Endothelial cell of umbilical vein (primary cell): ENCODE measurements around the gene LPP. TPM values are rescaled to one million over a fixed set of nuclear protein-coding genes. Genes with fewer than 3 reads are reported as not detected.

Source experiments
- BruUV-seq: library from RNA; stranded (reverse); fragments of 400-500 nt; replicated peaks from 2 replicates; lab custom pipeline; 2021; lab: Mats Ljungman, UMichigan
- CTCF ChIA-PET: fragments of 300-600, 350-600 bp; sonication (Branson Sonifier 250); formaldehyde crosslinking; loops from one replicate; lab custom pipeline; 2021; ENCODE audit warnings: antibody characterized with exemption, inconsistent platforms; lab: Charles Lee
- POLR2A ChIA-PET: fragments of 300-600, 350-600 bp; sonication (Branson Sonifier 250); formaldehyde crosslinking; loops from one replicate; lab custom pipeline; 2021; ENCODE audit warnings: antibody characterized with exemption, inconsistent platforms; lab: Charles Lee
- DNase-seq: peaks from one replicate; pipeline ENCODE4 v3.0.0-alpha.2; 2011; ENCODE audit warnings: low read depth, low spot score
- FAIRE-seq: peaks from 2 replicates; lab custom pipeline; 2011; peaks lifted over from hg19 to GRCh38; lab: Jason Lieb, UNC
- H2AFZ ChIP-seq: 2 replicates; pipeline ENCODE4 v1.6.0; 2012; ENCODE audit warnings: low read depth, low read length, control low read depth, inconsistent platforms
- H3K27ac ChIP-seq: 2 replicates; pipeline ENCODE4 v1.5.1; 2011; ENCODE audit warnings: low read depth, mild to moderate bottlenecking, control low read depth, low read length, moderate library complexity; ENCODE audit not compliant: insufficient read depth
- H3K27me3 ChIP-seq, 2 experiments: 2 replicates each; pipeline versions ENCODE4 v1.6.0 to v1.6.1; 2011; ENCODE audit warnings: low read length in 2 of 2, mixed read lengths in 1 of 2; ENCODE audit not compliant: control insufficient read depth in 2 of 2, insufficient read depth in 2 of 2
- H3K36me3 ChIP-seq, 2 experiments: 2 replicates in 1 of 2; 3 replicates in 1 of 2; pipeline ENCODE4 v1.5.1; 2011; ENCODE audit warnings: low read length in 2 of 2, mild to moderate bottlenecking in 1 of 2, moderate library complexity in 1 of 2; ENCODE audit not compliant: control insufficient read depth in 2 of 2, insufficient read depth in 2 of 2; ENCODE audit errors: extremely low read depth in 1 of 2
- H3K4me1 ChIP-seq: 3 replicates; pipeline ENCODE4 v1.5.1; 2011; ENCODE audit warnings: mild to moderate bottlenecking, low read length; ENCODE audit not compliant: control insufficient read depth, insufficient read depth; ENCODE audit errors: extremely low read depth
- H3K4me2 ChIP-seq: 2 replicates; pipeline ENCODE4 v1.6.1; 2011; ENCODE audit warnings: low read length, control low read depth, mixed read lengths; ENCODE audit not compliant: insufficient read depth
- H3K4me3 ChIP-seq, 3 experiments: fragments of 200-600 bp in 1 of 3; sonication (generic), shearing (Covaris generic) in 1 of 3; replicated peaks in 1 of 3; 2 replicates each; pipeline ENCODE4 v1.5.1; 2011 to 2016; ENCODE audit warnings: control low read depth in 3 of 3, low read length in 3 of 3, mild to moderate bottlenecking in 2 of 3, inconsistent platforms in 1 of 3, low read depth in 1 of 3, moderate library complexity in 1 of 3; ENCODE audit not compliant: insufficient read depth in 1 of 3
- H3K79me2 ChIP-seq: 2 replicates; pipeline ENCODE4 v1.6.0; 2012; ENCODE audit warnings: low read length, inconsistent platforms; ENCODE audit not compliant: control insufficient read depth, insufficient read depth
- H3K9ac ChIP-seq: replicated peaks from 2 replicates; pipeline ENCODE3; 2011; ENCODE audit warnings: low read length, control low read depth; ENCODE audit not compliant: insufficient read depth; ENCODE audit errors: extremely low read depth
- H3K9me1 ChIP-seq: replicated peaks from 3 replicates; pipeline ENCODE4 v1.6.0; 2011; ENCODE audit warnings: mild to moderate bottlenecking, low read length; ENCODE audit not compliant: control insufficient read depth, insufficient read depth; ENCODE audit errors: extremely low read depth
- H3K9me3 ChIP-seq: replicated peaks from 2 replicates; pipeline ENCODE4 v1.5.1; 2012; ENCODE audit warnings: low read length, inconsistent platforms; ENCODE audit not compliant: control insufficient read depth, insufficient read depth
- H4K20me1 ChIP-seq: replicated peaks from 2 replicates; pipeline ENCODE3; 2011; ENCODE audit warnings: mild to moderate bottlenecking, low read length; ENCODE audit not compliant: control insufficient read depth, insufficient read depth; ENCODE audit errors: extremely low read depth
- EZH2 ChIP-seq: IDR thresholded peaks from 2 replicates; pipeline ENCODE4 v1.6.1; 2012; ENCODE audit warnings: borderline replicate concordance, low read depth, mild to moderate bottlenecking, moderate library complexity, low read length, inconsistent platforms; ENCODE audit not compliant: severe bottlenecking
- FOS ChIP-seq: IDR thresholded peaks from 2 replicates; pipeline ENCODE4 v1.6.1; 2011; ENCODE audit warnings: mild to moderate bottlenecking, low read length, moderate library complexity, borderline replicate concordance; ENCODE audit not compliant: insufficient read depth
- GATA2 ChIP-seq: IDR thresholded peaks from 2 replicates; pipeline ENCODE4 v1.7.0; 2011; ENCODE audit warnings: low read depth, mild to moderate bottlenecking, moderate library complexity, mixed read lengths, low read length; ENCODE audit not compliant: insufficient read length, insufficient read depth
- JUN ChIP-seq: IDR thresholded peaks from 2 replicates; pipeline ENCODE4 v1.6.1; 2011; ENCODE audit warnings: borderline replicate concordance, low read depth; ENCODE audit not compliant: insufficient read length, insufficient read depth
- MAX ChIP-seq: IDR thresholded peaks from 2 replicates; pipeline ENCODE4 v1.6.1; 2011; ENCODE audit not compliant: insufficient read depth, insufficient read length
- MYC ChIP-seq: IDR thresholded peaks from one replicate; pipeline ENCODE4 v1.6.1; 2011; ENCODE audit warnings: mild to moderate bottlenecking, low read depth, low read length
- POLR2A ChIP-seq: IDR thresholded peaks from 2 replicates; pipeline ENCODE4 v1.6.1; 2012; ENCODE audit warnings: low read depth, mild to moderate bottlenecking, control low read depth, low read length
- POLR2AphosphoS5 ChIP-seq: IDR thresholded peaks from 2 replicates; pipeline ENCODE4 v1.6.1; 2012; ENCODE audit warnings: low read depth, mild to moderate bottlenecking, control low read depth, low read length, moderate library complexity; ENCODE audit not compliant: insufficient read depth
- dilution Hi-C: fragments of 300-500 bp; cut with MboI; formaldehyde crosslinking; loops from one replicate; pipeline ENCODE4 v1.15.0; 2019; ENCODE audit warnings: low sequenced_read_pairs; ENCODE audit not compliant: extremely low pct_ligation_motif_present
- intact Hi-C: fragments of 100-400 bp; cut with micrococcal nuclease; formaldehyde crosslinking; loops from one replicate; pipeline ENCODE4 v1.10.0; 2022
- polyA plus RNA-seq, 4 experiments: library from polyadenylated mRNA; depleted of rRNA in 3 of 4; stranded (reverse) in 3 of 4; unstranded in 1 of 4; fragments of >200 nt; gene quantifications; 2 replicates each; pipeline versions ENCODE4 v1.2.1 to v1.2.3, GENCODE V29; 2011 to 2012; ENCODE audit warnings: missing spikeins in 1 of 4
- total RNA-seq: library from RNA; stranded (reverse); gene quantifications from 2 replicates; pipeline ENCODE4 v1.2.3, GENCODE V29; 2021
- TF ChIP-seq, protein P1 (sequence below), 2 donors: IDR thresholded peaks; 1 replicate in 1 of 2; 2 replicates in 1 of 2; pipeline ENCODE4 v1.5.1; 2011; ENCODE audit warnings: low read length in 2 of 2, mild to moderate bottlenecking in 2 of 2, moderate library complexity in 2 of 2, control low read depth in 1 of 2, inconsistent platforms in 1 of 2, low read depth in 1 of 2; ENCODE audit not compliant: insufficient read depth in 1 of 2; ENCODE audit errors: extremely low read depth in 1 of 2

LPP gene
- total and polyA plus RNA-seq, 2 donors (not counting 3 experiments of a cell fraction or from before 2014, with no cell fraction given): 16.9 to 153 TPM

DNA sequence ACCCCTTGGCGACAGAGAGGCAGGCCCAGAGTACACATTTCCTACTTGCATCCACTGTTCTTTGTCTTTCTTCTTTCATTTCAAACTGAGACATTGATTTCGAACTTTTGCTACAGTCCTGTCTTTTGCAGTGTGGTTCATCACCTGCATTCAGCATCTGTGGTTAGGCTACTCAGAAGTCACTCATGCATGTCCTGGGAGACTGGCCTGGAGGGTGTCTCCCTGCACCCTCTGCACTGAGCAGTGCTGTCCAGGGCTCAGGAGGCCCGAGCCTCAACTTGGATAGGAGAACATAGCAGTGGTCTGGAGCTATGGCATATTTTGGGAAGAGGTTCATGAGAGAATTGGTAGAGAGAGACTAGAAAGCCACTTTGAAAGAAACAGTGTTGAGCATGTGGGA, 777.6 kb downstream of the LPP start:
- no peaks in the 10 kb centered on the region for H3K9me3 ChIP-seq
- no peak overlapping the region for H3K9ac ChIP-seq
- TF ChIP-seq MYC (no peak), EZH2 (no peak), MAX (no peak), POLR2A (no peak), JUN (no peak)
- TF ChIP-seq, protein P1, sequence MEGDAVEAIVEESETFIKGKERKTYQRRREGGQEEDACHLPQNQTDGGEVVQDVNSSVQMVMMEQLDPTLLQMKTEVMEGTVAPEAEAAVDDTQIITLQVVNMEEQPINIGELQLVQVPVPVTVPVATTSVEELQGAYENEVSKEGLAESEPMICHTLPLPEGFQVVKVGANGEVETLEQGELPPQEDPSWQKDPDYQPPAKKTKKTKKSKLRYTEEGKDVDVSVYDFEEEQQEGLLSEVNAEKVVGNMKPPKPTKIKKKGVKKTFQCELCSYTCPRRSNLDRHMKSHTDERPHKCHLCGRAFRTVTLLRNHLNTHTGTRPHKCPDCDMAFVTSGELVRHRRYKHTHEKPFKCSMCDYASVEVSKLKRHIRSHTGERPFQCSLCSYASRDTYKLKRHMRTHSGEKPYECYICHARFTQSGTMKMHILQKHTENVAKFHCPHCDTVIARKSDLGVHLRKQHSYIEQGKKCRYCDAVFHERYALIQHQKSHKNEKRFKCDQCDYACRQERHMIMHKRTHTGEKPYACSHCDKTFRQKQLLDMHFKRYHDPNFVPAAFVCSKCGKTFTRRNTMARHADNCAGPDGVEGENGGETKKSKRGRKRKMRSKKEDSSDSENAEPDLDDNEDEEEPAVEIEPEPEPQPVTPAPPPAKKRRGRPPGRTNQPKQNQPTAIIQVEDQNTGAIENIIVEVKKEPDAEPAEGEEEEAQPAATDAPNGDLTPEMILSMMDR (IDR thresholded peaks at IDR 0.05; ENCODE audit: extremely low read depth in 1 of 2, insufficient read depth in 1 of 2, low read depth in 1 of 2, low read length in 2 of 2): no peak
- no peaks in the 10 kb centered on the region for H3K9me1 ChIP-seq
- intact Hi-C loops: no loop called here
- no peak overlapping the region for H3K27ac ChIP-seq
- no peak overlapping the region for H2AFZ ChIP-seq
- dilution Hi-C loops: no loop called here
- no peaks in the 10 kb centered on the region for H4K20me1 ChIP-seq
- H3K4me3 ChIP-seq: no peak overlapping the region
- DNase-seq (no peak), FAIRE-seq (no peak)
- H3K27me3 ChIP-seq: no peaks in the 10 kb centered on the region
- no peaks in the 10 kb centered on the region for H3K36me3 ChIP-seq
- no TSS peak for BruUV-seq
- H3K4me2 ChIP-seq: no peak overlapping the region
- POLR2A ChIA-PET: no interaction called here
- no peaks in the 10 kb centered on the region for H3K79me2 ChIP-seq
- peaks cover 6% of the 10 kb centered on the region for H3K4me1 ChIP-seq
- CTCF ChIA-PET: no interaction called here

- no peak overlapping the region for H3K4me3 ChIP-seq
- dilution Hi-C loops: no loop called here
- H2AFZ ChIP-seq: no peak overlapping the region
- TF ChIP-seq GATA2: no peak
- TF ChIP-seq EZH2: no peak
- no peak for TF ChIP-seq POLR2AphosphoS5
- no peak for TF ChIP-seq JUN
- TF ChIP-seq MYC: no peak
- no peak for TF ChIP-seq FOS
- TF ChIP-seq, protein P1 (IDR thresholded peaks at IDR 0.05; ENCODE audit: extremely low read depth in 1 of 2, insufficient read depth in 1 of 2, low read depth in 1 of 2, low read length in 2 of 2): no peak
- TF ChIP-seq MAX: no peak
- TF ChIP-seq POLR2A: no peak
- H3K9me3 ChIP-seq: no peaks in the 10 kb centered on the region
- H3K9me1 ChIP-seq: no peaks in the 10 kb centered on the region
- no TSS peak for BruUV-seq
- H3K9ac ChIP-seq: no peak overlapping the region
- ChIA-PET POLR2A (no interaction called here), CTCF (interaction anchor here (0.7 to 1.9 kb wide), 4 partner anchors 18 to 34 kb away, joined by 3 to 5 read pairs (median 4); no protein-coding TSS in a partner anchor)
- FAIRE-seq: no peak
- H3K36me3 ChIP-seq: no peaks in the 10 kb centered on the region
- intact Hi-C loops: no loop called here
- peaks cover 18% of the 10 kb centered on the region for H3K4me1 ChIP-seq
- H3K79me2 ChIP-seq: no peaks in the 10 kb centered on the region
- H4K20me1 ChIP-seq: no peaks in the 10 kb centered on the region
- no peak for DNase-seq
- H3K27ac ChIP-seq: no peak overlapping the region
- H3K27me3 ChIP-seq: no peaks in the 10 kb centered on the region
- no peak overlapping the region for H3K4me2 ChIP-seq
These were observed 781.0 kb downstream of the LPP start for GRCh38 chr3:188934989-188935388.
